DOHH2 (cell line): ENCODE measurements around the gene DIP2C.
A peak's percentile ranks its signal among the peaks of the same experiment; 100 is the strongest.

ENCODE experiments used
- EZH2phosphoT487 ChIP-seq: fragments of 200-600 bp; sonication (generic); IDR thresholded peaks from 2 replicates; pipeline ENCODE4 v1.6.1; 2017; ENCODE audit warnings: borderline replicate concordance, mild to moderate bottlenecking, antibody characterized with exemption, low read length, moderate library complexity, mixed read lengths
- TF ChIP-seq, protein P1 (sequence below): fragments of 200-600 bp; sonication (generic); IDR thresholded peaks from one replicate; pipeline ENCODE4 v1.5.1; 2014; ENCODE audit warnings: antibody characterized with exemption, mild to moderate bottlenecking, low read depth, low read length; ENCODE audit not compliant: poor library complexity, severe bottlenecking

DNA sequence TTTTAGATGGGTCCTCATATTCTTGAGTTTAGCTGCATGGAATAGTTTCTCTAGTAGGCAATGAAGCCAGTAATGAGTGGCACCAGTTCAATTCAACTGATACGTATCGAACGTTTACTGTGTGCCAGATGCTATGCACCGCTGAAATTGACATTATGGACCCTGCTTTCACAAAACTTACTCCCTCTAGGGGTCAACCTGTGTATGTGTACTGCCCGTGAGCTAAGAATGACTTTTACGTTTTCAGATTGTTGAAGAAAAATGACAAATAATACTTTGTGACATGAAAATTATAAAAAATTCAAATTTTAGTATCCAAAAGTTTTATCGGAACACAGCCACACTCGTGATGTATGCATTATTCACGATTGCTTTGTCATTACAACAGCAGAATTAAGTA lies 458.7 kb downstream of the DIP2C start:
- TF ChIP-seq EZH2phosphoT487 = no peak
- TF ChIP-seq, protein P1, sequence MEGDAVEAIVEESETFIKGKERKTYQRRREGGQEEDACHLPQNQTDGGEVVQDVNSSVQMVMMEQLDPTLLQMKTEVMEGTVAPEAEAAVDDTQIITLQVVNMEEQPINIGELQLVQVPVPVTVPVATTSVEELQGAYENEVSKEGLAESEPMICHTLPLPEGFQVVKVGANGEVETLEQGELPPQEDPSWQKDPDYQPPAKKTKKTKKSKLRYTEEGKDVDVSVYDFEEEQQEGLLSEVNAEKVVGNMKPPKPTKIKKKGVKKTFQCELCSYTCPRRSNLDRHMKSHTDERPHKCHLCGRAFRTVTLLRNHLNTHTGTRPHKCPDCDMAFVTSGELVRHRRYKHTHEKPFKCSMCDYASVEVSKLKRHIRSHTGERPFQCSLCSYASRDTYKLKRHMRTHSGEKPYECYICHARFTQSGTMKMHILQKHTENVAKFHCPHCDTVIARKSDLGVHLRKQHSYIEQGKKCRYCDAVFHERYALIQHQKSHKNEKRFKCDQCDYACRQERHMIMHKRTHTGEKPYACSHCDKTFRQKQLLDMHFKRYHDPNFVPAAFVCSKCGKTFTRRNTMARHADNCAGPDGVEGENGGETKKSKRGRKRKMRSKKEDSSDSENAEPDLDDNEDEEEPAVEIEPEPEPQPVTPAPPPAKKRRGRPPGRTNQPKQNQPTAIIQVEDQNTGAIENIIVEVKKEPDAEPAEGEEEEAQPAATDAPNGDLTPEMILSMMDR = peak; percentile 69
